Activated naive CD8-positive, alpha-beta T cell treated with anti-CD3 and anti-CD28 coated beads, Interleukin-2, amount 10 ng/mL, durations not matched to agents 7 days and 5 days (primary cell): ENCODE results near the gene NFKBIA. TPM values are rescaled to one million over a fixed set of nuclear protein-coding genes. Genes with fewer than 3 reads are reported as not detected.
"Not testable (repeated sequence)": the region's sequence is repeated elsewhere in the genome, so short reads cannot be mapped to it uniquely, and the experiment has no call there.

Source experiments
- ATAC-seq: fragments of 150-1000 bp; cut with Tn5 transposase; one replicate; pipeline ENCODE4 v1.10.0; 2021; ENCODE audit warnings: low read depth, moderate library complexity
- POLR2A ChIA-PET: fragments of 350-600 bp; sonication (Branson Sonifier 250); formaldehyde crosslinking; loops from one replicate; lab custom pipeline; 2021; ENCODE audit warnings: antibody characterized with exemption; lab: Charles Lee
- DNase-seq: peaks from one replicate; pipeline ENCODE4 v3.0.0; 2021
- H3K27ac Mint-ChIP-seq: one replicate; pipeline ENCODE4 v1.8.0; 2022; ENCODE audit warnings: mild to moderate bottlenecking, mixed read lengths
- H3K27me3 Mint-ChIP-seq: one replicate; pipeline ENCODE4 v1.8.0; 2022; ENCODE audit warnings: mild to moderate bottlenecking, moderate library complexity, mixed read lengths
- H3K36me3 Mint-ChIP-seq: one replicate; pipeline ENCODE4 v1.8.0; 2021; ENCODE audit warnings: mild to moderate bottlenecking, mixed read lengths
- H3K4me1 Mint-ChIP-seq: one replicate; pipeline ENCODE4 v1.8.0; 2021; ENCODE audit warnings: mixed read lengths
- H3K4me3 Mint-ChIP-seq: one replicate; pipeline ENCODE4 v1.8.0; 2022; ENCODE audit warnings: mild to moderate bottlenecking, moderate library complexity, mixed read lengths
- H3K9me3 Mint-ChIP-seq: one replicate; pipeline ENCODE4 v1.8.0; 2021; ENCODE audit warnings: mixed read lengths
- total RNA-seq, 2 experiments: library from RNA; stranded (reverse); gene quantifications; one replicate each; pipeline ENCODE4 v1.2.3, GENCODE V29; 2021

The NFKBIA gene
- total RNA-seq, 2 experiments from 2014 or later, result 85.5 to 88.1 TPM

GRCh38 chr14:35368139-35368460 lies 36.4 kb downstream of the NFKBIA start:
- peaks cover 39% of the 10 kb centered on the region for H3K4me1 Mint-ChIP-seq
- peak; percentile 34 for ATAC-seq
- H3K4me3 Mint-ChIP-seq, result peak overlapping the region; percentile 33
- POLR2A ChIA-PET, result interaction anchor here (0.6 to 3.8 kb wide), 16 partner anchors 16 to 82 kb away, joined by 3 to 43 read pairs (median 6); partner anchors contain the start of genes NFKBIA and PSMA6
- H3K9me3 Mint-ChIP-seq, result peaks cover 7% of the 10 kb centered on the region
- H3K36me3 Mint-ChIP-seq, result no peaks in the 10 kb centered on the region
- no peak for DNase-seq
- H3K27ac Mint-ChIP-seq, result peak overlapping the region; percentile 88
- H3K27me3 Mint-ChIP-seq, result no peaks in the 10 kb centered on the region

GRCh38 chr14:35367056-35367372 lies 37.5 kb downstream of the NFKBIA start:
- Mint-ChIP-seq H3K4me1 (peaks cover 39% of the 10 kb centered on the region), H3K4me3 (peak overlapping the region; percentile 28), H3K9me3 (peaks cover 7% of the 10 kb centered on the region), H3K27me3 (no peaks in the 10 kb centered on the region), H3K27ac (peak overlapping the region; percentile 88), H3K36me3 (no peaks in the 10 kb centered on the region)
- DNase-seq (no peak), ATAC-seq (no peak)
- POLR2A ChIA-PET, result interaction anchor here (0.5 to 3.8 kb wide), 11 partner anchors 23 to 1292 kb away, joined by 3 to 43 read pairs (median 8); partner anchors contain the start of gene NFKBIA

- no peak for ATAC-seq
- H3K4me1 Mint-ChIP-seq, result peaks cover 39% of the 10 kb centered on the region
- H3K4me3 Mint-ChIP-seq, result no peak overlapping the region
- DNase-seq, result no peak
- POLR2A ChIA-PET, result interaction anchor here (0.8 to 3.8 kb wide), 4 partner anchors 23 to 244 kb away, joined by 3 to 43 read pairs (median 18); partner anchors contain the start of genes NFKBIA, PPP2R3C and PRORP
- H3K36me3 Mint-ChIP-seq, result no peaks in the 10 kb centered on the region
- no peaks in the 10 kb centered on the region for H3K27me3 Mint-ChIP-seq
- H3K9me3 Mint-ChIP-seq, result peaks cover 7% of the 10 kb centered on the region
- peak overlapping the region; percentile 88 for H3K27ac Mint-ChIP-seq
Observed at GRCh38 chr14:35366521-35366976, 38.0 kb downstream of the NFKBIA start.

- Mint-ChIP-seq H3K36me3 (no peaks in the 10 kb centered on the region), H3K9me3 (peaks cover 5% of the 10 kb centered on the region), H3K4me3 (no peak overlapping the region), H3K27ac (no peak overlapping the region), H3K27me3 (no peaks in the 10 kb centered on the region), H3K4me1 (peaks cover 39% of the 10 kb centered on the region)
- ATAC-seq (no peak), DNase-seq (no peak)
- POLR2A ChIA-PET, result interaction anchor here (0.5 to 2.2 kb wide), 5 partner anchors 33 to 368 kb away, joined by 3 to 11 read pairs (median 7); partner anchors contain the start of genes NFKBIA, PPP2R3C and PRORP
Observed at GRCh38 chr14:35366056-35366451, 38.5 kb downstream of the NFKBIA start.

- no peaks in the 10 kb centered on the region for H3K36me3 Mint-ChIP-seq
- DNase-seq (peak; percentile 51), ATAC-seq (peak; percentile 58)
- peak overlapping the region; percentile 71 for H3K27ac Mint-ChIP-seq
- POLR2A ChIA-PET, result interaction anchor here (0.5 to 2.2 kb wide), 7 partner anchors 16 to 367 kb away, joined by 3 to 11 read pairs (median 5); partner anchors contain the start of genes NFKBIA, PPP2R3C and PRORP
- H3K4me1 Mint-ChIP-seq, result peaks cover 39% of the 10 kb centered on the region
- H3K9me3 Mint-ChIP-seq, result no peaks in the 10 kb centered on the region
- peak overlapping the region; percentile 7 for H3K4me3 Mint-ChIP-seq
- H3K27me3 Mint-ChIP-seq, result no peaks in the 10 kb centered on the region
Observed at GRCh38 chr14:35365130-35366055, 39.2 kb downstream of the NFKBIA start.

- ATAC-seq, result no peak
- Mint-ChIP-seq H3K27me3 (no peaks in the 10 kb centered on the region), H3K4me3 (no peak overlapping the region), H3K4me1 (peaks cover 23% of the 10 kb centered on the region), H3K36me3 (no peaks in the 10 kb centered on the region), H3K9me3 (no peaks in the 10 kb centered on the region), H3K27ac (no peak overlapping the region)
- POLR2A ChIA-PET, result no interaction called here
- DNase-seq, result no peak
Observed at GRCh38 chr14:35362911-35363374, 41.6 kb downstream of the NFKBIA start.

GRCh38 chr14:35362450-35362849 lies 42.1 kb downstream of the NFKBIA start:
- no peak overlapping the region for H3K27ac Mint-ChIP-seq
- H3K4me1 Mint-ChIP-seq, result peaks cover 18% of the 10 kb centered on the region
- no peak for DNase-seq
- ATAC-seq, result no peak
- no peaks in the 10 kb centered on the region for H3K9me3 Mint-ChIP-seq
- H3K27me3 Mint-ChIP-seq, result no peaks in the 10 kb centered on the region
- no peak overlapping the region for H3K4me3 Mint-ChIP-seq
- POLR2A ChIA-PET, result no interaction called here
- no peaks in the 10 kb centered on the region for H3K36me3 Mint-ChIP-seq

GRCh38 chr14:35361141-35361480 lies 43.4 kb downstream of the NFKBIA start:
- DNase-seq, result no peak
- POLR2A ChIA-PET, result no interaction called here
- Mint-ChIP-seq H3K36me3 (no peaks in the 10 kb centered on the region), H3K4me1 (peaks cover 12% of the 10 kb centered on the region), H3K9me3 (no peaks in the 10 kb centered on the region), H3K27ac (no peak overlapping the region), H3K4me3 (no peak overlapping the region), H3K27me3 (no peaks in the 10 kb centered on the region)
- ATAC-seq, result no peak

GRCh38 chr14:35359655-35360054 lies 44.9 kb downstream of the NFKBIA start:
- DNase-seq, H3K4me1 Mint-ChIP-seq, POLR2A ChIA-PET, H3K9me3 Mint-ChIP-seq, H3K27me3 Mint-ChIP-seq, H3K36me3 Mint-ChIP-seq, H3K4me3 Mint-ChIP-seq, H3K27ac Mint-ChIP-seq, ATAC-seq: not testable (repeated sequence)

GRCh38 chr14:35355981-35356841 lies 48.3 kb downstream of the NFKBIA start:
- H3K4me1 Mint-ChIP-seq, result peaks cover 23% of the 10 kb centered on the region
- no peaks in the 10 kb centered on the region for H3K36me3 Mint-ChIP-seq
- ATAC-seq (peak; percentile 66), DNase-seq (no peak)
- POLR2A ChIA-PET, result interaction anchor here (1.0 kb wide), 1 partner anchor 45 kb away, joined by 3 read pairs; no protein-coding TSS in a partner anchor
- no peaks in the 10 kb centered on the region for H3K27me3 Mint-ChIP-seq
- no peak overlapping the region for H3K4me3 Mint-ChIP-seq
- no peak overlapping the region for H3K27ac Mint-ChIP-seq
- no peaks in the 10 kb centered on the region for H3K9me3 Mint-ChIP-seq

GRCh38 chr14:35355235-35355634 lies 49.3 kb downstream of the NFKBIA start:
- H3K4me3 Mint-ChIP-seq, H3K27me3 Mint-ChIP-seq, DNase-seq, ATAC-seq, H3K36me3 Mint-ChIP-seq, H3K9me3 Mint-ChIP-seq, H3K27ac Mint-ChIP-seq, POLR2A ChIA-PET: not testable (repeated sequence)
- peaks cover 24% of the 10 kb centered on the region for H3K4me1 Mint-ChIP-seq

- no peaks in the 10 kb centered on the region for H3K36me3 Mint-ChIP-seq
- no peak for ATAC-seq
- POLR2A ChIA-PET, result no interaction called here
- no peak overlapping the region for H3K4me3 Mint-ChIP-seq
- H3K9me3 Mint-ChIP-seq, result no peaks in the 10 kb centered on the region
- H3K27me3 Mint-ChIP-seq, result no peaks in the 10 kb centered on the region
- DNase-seq, result no peak
- H3K27ac Mint-ChIP-seq, result peak overlapping the region; percentile 49
- peaks cover 31% of the 10 kb centered on the region for H3K4me1 Mint-ChIP-seq
Observed at GRCh38 chr14:35353409-35354172, 51.0 kb downstream of the NFKBIA start.
